ENCODE results near the gene RTN4RL1. TPM values are rescaled to one million over a fixed set of nuclear protein-coding genes. Genes with fewer than 3 reads are reported as not detected.

The RTN4RL1 gene
- total and polyA plus RNA-seq, 2 of the 13 experiments (the other 11 are each of a cell fraction or from before 2014, with no cell fraction given), result 0.01 TPM; not detected in 1

- in situ Hi-C loops (cut with HindIII; ENCODE audit: extremely low pct_ligation_motif_present, low pct_unique_long_range_greater_than_20kb) (no loop called here), intact Hi-C loops (cut with micrococcal nuclease; ENCODE audit: unreplicated experiment) (no loop called here)
- Histone ChIP-seq H4K20me1 (ENCODE audit: insufficient read depth, low read length) (no peaks in the 10 kb centered on the region), H3K4me3 (replicated peaks in 1 of 3; ENCODE audit: insufficient read depth in 1 of 3, low read depth in 2 of 3, low read length in 3 of 3) (no peak overlapping the region), H3K9me3 (ENCODE audit: low read length) (no peaks in the 10 kb centered on the region), H3K4me2 (ENCODE audit: low read depth, low read length) (no peak overlapping the region), H3K9ac (ENCODE audit: insufficient read depth, low read depth, low read length) (no peak overlapping the region), H3K4me1 (ENCODE audit: insufficient read depth, low read length) (peaks cover 14% of the 10 kb centered on the region), H3K27me3 (ENCODE audit: control insufficient read depth in 1 of 2, insufficient read depth in 2 of 2, low read length in 2 of 2) (peaks cover 7 to 47% of the 10 kb centered on the region in 2 experiments; a peak in 3 of 5 replicates), H3K36me3 (replicated peaks in 1 of 2; ENCODE audit: control insufficient read depth in 1 of 2, insufficient read depth in 2 of 2, low read length in 2 of 2) (no peaks in the 10 kb centered on the region), H3K79me2 (ENCODE audit: insufficient read depth, low read length) (no peaks in the 10 kb centered on the region), H3K27ac (ENCODE audit: extremely low read length, insufficient read depth, low read length) (no peak overlapping the region), H2AFZ (ENCODE audit: low read length) (no peak overlapping the region)
- 8% methylated on average over 3 of the region's 4 CpGs for WGBS (ENCODE audit: low lambda C conversion rate)
- FAIRE-seq (no peak), ATAC-seq (no peak), DNase-seq (ENCODE audit: low spot score) (no peak)
- TF ChIP-seq SP1 (IDR thresholded peaks at IDR 0.05) (no peak), SP1 (CRISPR knock-in tag; IDR thresholded peaks at IDR 0.05) (no peak), CERS6 (CRISPR knock-in tag; IDR thresholded peaks at IDR 0.05) (no peak), MED1 (CRISPR knock-in tag; IDR thresholded peaks at IDR 0.05) (no peak), NR2F1 (CRISPR knock-in tag; IDR thresholded peaks at IDR 0.05) (no peak), ZNF335 (CRISPR knock-in tag; IDR thresholded peaks at IDR 0.05) (no peak), ZFP36L1 (CRISPR knock-in tag; IDR thresholded peaks at IDR 0.05) (no peak), ZEB1 (IDR thresholded peaks at IDR 0.05; ENCODE audit: insufficient replicate concordance, low read depth) (no peak), YY1 (IDR thresholded peaks at IDR 0.05; ENCODE audit: insufficient read depth, insufficient replicate concordance, low read depth, low read length) (no peak), SAP130 (CRISPR knock-in tag; IDR thresholded peaks at IDR 0.05; ENCODE audit: low read depth) (no peak), ZFP41 (CRISPR knock-in tag; IDR thresholded peaks at IDR 0.05; ENCODE audit: borderline replicate concordance) (no peak), ZFP37 (CRISPR knock-in tag; IDR thresholded peaks at IDR 0.05; ENCODE audit: borderline replicate concordance) (no peak), MED13 (CRISPR knock-in tag; IDR thresholded peaks at IDR 0.05) (no peak), NCOA2 (CRISPR knock-in tag; IDR thresholded peaks at IDR 0.05) (no peak), ZNF136 (CRISPR knock-in tag; IDR thresholded peaks at IDR 0.05; ENCODE audit: low read depth) (no peak)
- TF ChIP-seq, protein P1, sequence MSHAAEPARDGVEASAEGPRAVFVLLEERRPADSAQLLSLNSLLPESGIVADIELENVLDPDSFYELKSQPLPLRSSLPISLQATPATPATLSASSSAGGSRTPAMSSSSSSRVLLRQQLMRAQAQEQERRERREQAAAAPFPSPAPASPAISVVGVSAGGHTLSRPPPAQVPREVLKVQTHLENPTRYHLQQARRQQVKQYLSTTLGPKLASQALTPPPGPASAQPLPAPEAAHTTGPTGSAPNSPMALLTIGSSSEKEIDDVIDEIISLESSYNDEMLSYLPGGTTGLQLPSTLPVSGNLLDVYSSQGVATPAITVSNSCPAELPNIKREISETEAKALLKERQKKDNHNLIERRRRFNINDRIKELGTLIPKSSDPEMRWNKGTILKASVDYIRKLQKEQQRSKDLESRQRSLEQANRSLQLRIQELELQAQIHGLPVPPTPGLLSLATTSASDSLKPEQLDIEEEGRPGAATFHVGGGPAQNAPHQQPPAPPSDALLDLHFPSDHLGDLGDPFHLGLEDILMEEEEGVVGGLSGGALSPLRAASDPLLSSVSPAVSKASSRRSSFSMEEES (CRISPR knock-in tag; IDR thresholded peaks at IDR 0.05), result no peak
- POLR2A ChIA-PET, result no interaction called here
- no TSS peak for BruUV-seq (replicated peaks)
- CTCF ChIA-PET (ENCODE audit: low intra/inter-chr PET ratio, low total read pairs), result no interaction called here
Measured at GRCh38 chr17:1985686-1986085, 39.4 kb downstream of the RTN4RL1 start.

Data from HepG2 (cell line).